GM18951 (cell line): Measurements from ENCODE around the gene LPP.

ENCODE experiments used
- POLR2A ChIP-seq: IDR thresholded peaks from 4 replicates; pipeline ENCODE4 v1.6.1; 2011; ENCODE audit warnings: mild to moderate bottlenecking; ENCODE audit not compliant: insufficient read length, insufficient read depth; ENCODE audit errors: extremely low read depth
- in situ Hi-C: fragments of 300-500 bp; cut with MboI; formaldehyde crosslinking; loops from one replicate; pipeline ENCODE4 v1.12.0; 2022; ENCODE audit warnings: low sequenced_read_pairs, mixed read lengths, inconsistent platforms; ENCODE audit not compliant: unreplicated experiment

Gene LPP

DNA sequence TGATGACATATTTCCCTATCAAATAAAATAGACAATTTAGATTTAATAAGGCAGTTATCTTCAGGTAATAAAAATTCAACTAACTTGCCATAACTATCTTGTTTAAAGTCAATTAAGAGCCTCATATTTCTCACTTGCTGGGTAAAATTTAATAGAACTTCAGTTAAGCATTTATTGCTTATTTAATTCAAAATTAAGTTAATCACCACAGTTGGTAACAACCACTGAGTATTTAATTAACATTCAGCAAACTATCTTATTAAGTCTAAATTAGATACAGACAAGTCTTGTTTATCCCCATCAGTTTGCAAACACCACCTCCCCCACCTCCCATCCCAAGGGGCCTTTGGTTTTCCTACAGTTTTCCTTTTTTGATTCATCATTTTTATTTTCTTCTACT is 14.7 kb downstream of the LPP start:
- in situ Hi-C loops, result no loop called here
- TF ChIP-seq POLR2A, result no peak

DNA sequence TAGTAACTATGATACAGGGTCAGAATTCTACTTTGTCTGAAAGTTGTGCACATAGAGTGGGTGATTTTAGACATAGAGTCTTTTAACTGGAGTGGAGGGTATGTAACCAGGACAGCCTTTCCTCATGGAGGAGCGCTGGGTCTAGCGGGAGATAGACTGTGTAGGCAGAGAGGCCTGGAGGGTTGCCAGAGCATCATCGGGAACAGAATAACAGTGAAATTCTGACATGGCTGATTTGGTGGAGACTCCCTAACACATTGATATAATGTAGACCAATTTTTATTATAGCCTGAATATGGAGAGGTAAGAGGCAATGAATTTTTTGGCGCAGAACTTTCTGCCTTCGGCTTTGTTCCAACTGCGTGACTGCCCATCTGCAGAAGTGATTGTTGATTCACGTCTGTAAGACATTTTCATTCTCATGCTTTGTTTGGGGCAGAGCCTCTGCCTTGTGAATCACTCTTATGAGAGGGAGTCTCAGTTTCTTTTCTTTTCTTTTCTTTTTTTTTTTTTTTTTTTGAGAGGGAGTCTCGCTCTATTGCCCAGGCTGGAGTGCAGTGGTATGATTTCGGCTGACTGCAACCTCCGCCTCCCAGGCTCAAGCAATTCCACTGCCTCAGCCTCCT is 16.0 kb downstream of the LPP start:
- in situ Hi-C loops, result no loop called here
- TF ChIP-seq POLR2A, result no peak

- in situ Hi-C loops, result no loop called here
- no peak for TF ChIP-seq POLR2A
Measured at GRCh38 chr3:188170461-188171459, 16.8 kb downstream of the LPP start.

- in situ Hi-C loops, result no loop called here
- TF ChIP-seq POLR2A, result no peak
Measured at GRCh38 chr3:188171682-188172467, 17.9 kb downstream of the LPP start.

- no peak for TF ChIP-seq POLR2A
- in situ Hi-C loops, result no loop called here
Measured at GRCh38 chr3:188174317-188175044, 20.5 kb downstream of the LPP start.

DNA sequence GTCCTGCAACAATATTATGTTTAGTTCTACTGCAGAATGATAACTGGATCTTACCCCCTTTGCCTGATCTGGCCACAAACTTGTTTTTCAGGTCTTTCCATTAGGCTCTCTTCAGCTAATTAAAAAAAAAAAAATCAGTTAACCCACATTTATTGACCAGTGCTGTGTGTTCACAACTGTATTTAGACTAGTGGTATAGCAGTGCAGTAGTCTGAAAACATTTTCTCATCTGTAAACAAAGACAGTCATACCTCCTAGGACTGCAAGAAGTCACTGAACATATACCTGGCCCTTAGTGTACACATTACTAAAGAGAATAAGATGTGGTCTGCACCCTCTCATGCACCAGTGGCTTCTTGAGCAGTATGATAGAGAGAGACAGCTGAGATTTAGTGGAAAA is 22.5 kb downstream of the LPP start:
- no peak for TF ChIP-seq POLR2A
- in situ Hi-C loops, result no loop called here

GRCh38 chr3:188176884-188177283 is 22.9 kb downstream of the LPP start:
- in situ Hi-C loops, result no loop called here
- no peak for TF ChIP-seq POLR2A

GRCh38 chr3:188177721-188178120 is 23.8 kb downstream of the LPP start:
- in situ Hi-C loops, result no loop called here
- TF ChIP-seq POLR2A, result no peak

GRCh38 chr3:188178293-188178936 is 24.5 kb downstream of the LPP start:
- in situ Hi-C loops, result no loop called here
- TF ChIP-seq POLR2A, result no peak

GRCh38 chr3:188179006-188179966 is 25.3 kb downstream of the LPP start:
- TF ChIP-seq POLR2A, result no peak
- in situ Hi-C loops, result no loop called here

- in situ Hi-C loops, result no loop called here
- TF ChIP-seq POLR2A, result no peak
Measured at GRCh38 chr3:188180114-188180513, 26.2 kb downstream of the LPP start.
